ENCODE measurements around the gene FCRLB. TPM values are rescaled to one million over a fixed set of nuclear protein-coding genes. Genes with fewer than 3 reads are reported as not detected.

FCRLB gene
- total RNA-seq, 1 donor from 2014 or later, result 0.82 TPM

GRCh38 chr1:161710560-161710959 is 10.8 kb upstream of the FCRLB start:
- H3K4me1 Mint-ChIP-seq (ENCODE audit: unreplicated experiment), result no peaks in the 10 kb centered on the region
- TF ChIP-seq CTCF (conservative IDR thresholded peaks at IDR 0.05), result no peak
- H3K36me3 Mint-ChIP-seq, result no peaks in the 10 kb centered on the region

GRCh38 chr1:161718559-161719324 is 2.6 kb upstream of the FCRLB start:
- Mint-ChIP-seq H3K4me1 (ENCODE audit: unreplicated experiment) (no peaks in the 10 kb centered on the region), H3K27me3 (peaks cover 69% of the 10 kb centered on the region), H3K4me3 (no peak overlapping the region), H3K36me3 (no peaks in the 10 kb centered on the region), H3K9me3 (no peaks in the 10 kb centered on the region), H3K27ac (no peak overlapping the region)
- no peak for DNase-seq (ENCODE audit: extremely low spot score, unreplicated experiment)
- no peak for TF ChIP-seq CTCF (conservative IDR thresholded peaks at IDR 0.05)

More at GRCh38 chr1:161710560-161710959, 10.8 kb upstream of the FCRLB start:
- DNase-seq (ENCODE audit: extremely low spot score, unreplicated experiment), result no peak
- Mint-ChIP-seq H3K27me3 (peaks cover 29% of the 10 kb centered on the region), H3K4me3 (no peak overlapping the region), H3K27ac (no peak overlapping the region), H3K9me3 (no peaks in the 10 kb centered on the region)

- Mint-ChIP-seq H3K4me3 (no peak overlapping the region), H3K27ac (no peak overlapping the region), H3K4me1 (ENCODE audit: unreplicated experiment) (no peaks in the 10 kb centered on the region), H3K27me3 (peaks cover 74% of the 10 kb centered on the region), H3K9me3 (no peaks in the 10 kb centered on the region), H3K36me3 (no peaks in the 10 kb centered on the region)
- no peak for DNase-seq (ENCODE audit: extremely low spot score, unreplicated experiment)
- TF ChIP-seq CTCF (conservative IDR thresholded peaks at IDR 0.05), result no peak
These were observed 2.1 kb upstream of the FCRLB start for GRCh38 chr1:161719325-161719611.

- Mint-ChIP-seq H3K27me3 (peaks cover 74% of the 10 kb centered on the region), H3K36me3 (no peaks in the 10 kb centered on the region), H3K9me3 (no peaks in the 10 kb centered on the region), H3K4me1 (ENCODE audit: unreplicated experiment) (no peaks in the 10 kb centered on the region), H3K4me3 (no peak overlapping the region), H3K27ac (no peak overlapping the region)
- TF ChIP-seq CTCF (conservative IDR thresholded peaks at IDR 0.05), result no peak
- no peak for DNase-seq (ENCODE audit: extremely low spot score, unreplicated experiment)
These were observed 922 bp upstream of the FCRLB start for GRCh38 chr1:161720422-161720821.

- no peak for TF ChIP-seq CTCF (conservative IDR thresholded peaks at IDR 0.05)
- Mint-ChIP-seq H3K4me1 (ENCODE audit: unreplicated experiment) (peaks cover 6% of the 10 kb centered on the region), H3K9me3 (no peaks in the 10 kb centered on the region), H3K4me3 (no peak overlapping the region), H3K27ac (no peak overlapping the region), H3K36me3 (no peaks in the 10 kb centered on the region), H3K27me3 (peaks cover 70% of the 10 kb centered on the region)
- no peak for DNase-seq (ENCODE audit: extremely low spot score, unreplicated experiment)
These were observed 497 bp downstream of the FCRLB start for GRCh38 chr1:161721738-161722343.

Measured in type B pancreatic cell (in vitro differentiated cells).